Endothelial cell of umbilical vein (primary cell): ENCODE data around the gene STAB1. TPM values are rescaled to one million over a fixed set of nuclear protein-coding genes. Genes with fewer than 3 reads are reported as not detected.
A peak's percentile ranks its signal among the peaks of the same experiment; 100 is the strongest.

Experiments
- BruUV-seq: library from RNA; stranded (reverse); fragments of 400-500 nt; replicated peaks from 2 replicates; lab custom pipeline; 2021; lab: Mats Ljungman, UMichigan
- CTCF ChIA-PET: fragments of 300-600, 350-600 bp; sonication (Branson Sonifier 250); formaldehyde crosslinking; loops from one replicate; lab custom pipeline; 2021; ENCODE audit warnings: antibody characterized with exemption, inconsistent platforms; lab: Charles Lee
- POLR2A ChIA-PET: fragments of 300-600, 350-600 bp; sonication (Branson Sonifier 250); formaldehyde crosslinking; loops from one replicate; lab custom pipeline; 2021; ENCODE audit warnings: antibody characterized with exemption, inconsistent platforms; lab: Charles Lee
- DNase-seq: peaks from one replicate; pipeline ENCODE4 v3.0.0-alpha.2; 2011; ENCODE audit warnings: low read depth, low spot score
- FAIRE-seq: peaks from 2 replicates; lab custom pipeline; 2011; peaks lifted over from hg19 to GRCh38; lab: Jason Lieb, UNC
- H2AFZ ChIP-seq: 2 replicates; pipeline ENCODE4 v1.6.0; 2012; ENCODE audit warnings: low read depth, low read length, control low read depth, inconsistent platforms
- H3K27ac ChIP-seq: 2 replicates; pipeline ENCODE4 v1.5.1; 2011; ENCODE audit warnings: low read depth, mild to moderate bottlenecking, control low read depth, low read length, moderate library complexity; ENCODE audit not compliant: insufficient read depth
- H3K27me3 ChIP-seq, 2 experiments: 2 replicates each; pipeline versions ENCODE4 v1.6.0 to v1.6.1; 2011; ENCODE audit warnings: low read length in 2 of 2, mixed read lengths in 1 of 2; ENCODE audit not compliant: control insufficient read depth in 2 of 2, insufficient read depth in 2 of 2
- H3K36me3 ChIP-seq, 2 experiments: 2 replicates in 1 of 2; 3 replicates in 1 of 2; pipeline ENCODE4 v1.5.1; 2011; ENCODE audit warnings: low read length in 2 of 2, mild to moderate bottlenecking in 1 of 2, moderate library complexity in 1 of 2; ENCODE audit not compliant: control insufficient read depth in 2 of 2, insufficient read depth in 2 of 2; ENCODE audit errors: extremely low read depth in 1 of 2
- H3K4me1 ChIP-seq: 3 replicates; pipeline ENCODE4 v1.5.1; 2011; ENCODE audit warnings: mild to moderate bottlenecking, low read length; ENCODE audit not compliant: control insufficient read depth, insufficient read depth; ENCODE audit errors: extremely low read depth
- H3K4me2 ChIP-seq: 2 replicates; pipeline ENCODE4 v1.6.1; 2011; ENCODE audit warnings: low read length, control low read depth, mixed read lengths; ENCODE audit not compliant: insufficient read depth
- H3K4me3 ChIP-seq, 3 experiments: fragments of 200-600 bp in 1 of 3; sonication (generic), shearing (Covaris generic) in 1 of 3; replicated peaks in 1 of 3; 2 replicates each; pipeline ENCODE4 v1.5.1; 2011 to 2016; ENCODE audit warnings: control low read depth in 3 of 3, low read length in 3 of 3, mild to moderate bottlenecking in 2 of 3, inconsistent platforms in 1 of 3, low read depth in 1 of 3, moderate library complexity in 1 of 3; ENCODE audit not compliant: insufficient read depth in 1 of 3
- H3K79me2 ChIP-seq: 2 replicates; pipeline ENCODE4 v1.6.0; 2012; ENCODE audit warnings: low read length, inconsistent platforms; ENCODE audit not compliant: control insufficient read depth, insufficient read depth
- H3K9ac ChIP-seq: replicated peaks from 2 replicates; pipeline ENCODE3; 2011; ENCODE audit warnings: low read length, control low read depth; ENCODE audit not compliant: insufficient read depth; ENCODE audit errors: extremely low read depth
- H3K9me1 ChIP-seq: replicated peaks from 3 replicates; pipeline ENCODE4 v1.6.0; 2011; ENCODE audit warnings: mild to moderate bottlenecking, low read length; ENCODE audit not compliant: control insufficient read depth, insufficient read depth; ENCODE audit errors: extremely low read depth
- H3K9me3 ChIP-seq: replicated peaks from 2 replicates; pipeline ENCODE4 v1.5.1; 2012; ENCODE audit warnings: low read length, inconsistent platforms; ENCODE audit not compliant: control insufficient read depth, insufficient read depth
- H4K20me1 ChIP-seq: replicated peaks from 2 replicates; pipeline ENCODE3; 2011; ENCODE audit warnings: mild to moderate bottlenecking, low read length; ENCODE audit not compliant: control insufficient read depth, insufficient read depth; ENCODE audit errors: extremely low read depth
- FOS ChIP-seq: IDR thresholded peaks from 2 replicates; pipeline ENCODE4 v1.6.1; 2011; ENCODE audit warnings: mild to moderate bottlenecking, low read length, moderate library complexity, borderline replicate concordance; ENCODE audit not compliant: insufficient read depth
- JUN ChIP-seq: IDR thresholded peaks from 2 replicates; pipeline ENCODE4 v1.6.1; 2011; ENCODE audit warnings: borderline replicate concordance, low read depth; ENCODE audit not compliant: insufficient read length, insufficient read depth
- MYC ChIP-seq: IDR thresholded peaks from one replicate; pipeline ENCODE4 v1.6.1; 2011; ENCODE audit warnings: mild to moderate bottlenecking, low read depth, low read length
- dilution Hi-C: fragments of 300-500 bp; cut with MboI; formaldehyde crosslinking; loops from one replicate; pipeline ENCODE4 v1.15.0; 2019; ENCODE audit warnings: low sequenced_read_pairs; ENCODE audit not compliant: extremely low pct_ligation_motif_present
- intact Hi-C: fragments of 100-400 bp; cut with micrococcal nuclease; formaldehyde crosslinking; loops from one replicate; pipeline ENCODE4 v1.10.0; 2022
- polyA plus RNA-seq, 4 experiments: library from polyadenylated mRNA; depleted of rRNA in 3 of 4; stranded (reverse) in 3 of 4; unstranded in 1 of 4; fragments of >200 nt; gene quantifications; 2 replicates each; pipeline versions ENCODE4 v1.2.1 to v1.2.3, GENCODE V29; 2011 to 2012; ENCODE audit warnings: missing spikeins in 1 of 4
- total RNA-seq: library from RNA; stranded (reverse); gene quantifications from 2 replicates; pipeline ENCODE4 v1.2.3, GENCODE V29; 2021

The STAB1 gene
- total and polyA plus RNA-seq, 2 donors (not counting 3 experiments of a cell fraction or from before 2014, with no cell fraction given): 369 TPM

- ChIA-PET CTCF (interaction anchor here (0.6 to 5.2 kb wide), 6 partner anchors 11 to 40 kb away, joined by 3 to 29 read pairs (median 3); partner anchors contain the start of gene STAB1), POLR2A (no interaction called here)
- H4K20me1 ChIP-seq: no peaks in the 10 kb centered on the region
- intact Hi-C loops (no loop called here), dilution Hi-C loops (no loop called here)
- H3K79me2 ChIP-seq: peaks cover 22% of the 10 kb centered on the region
- no peak overlapping the region for H3K4me2 ChIP-seq
- no peak for DNase-seq
- peaks cover 10 to 27% of the 10 kb centered on the region in 2 experiments for H3K36me3 ChIP-seq
- H3K9me3 ChIP-seq: no peaks in the 10 kb centered on the region
- peak; percentile 75 for FAIRE-seq
- no peak overlapping the region for H3K4me3 ChIP-seq
- H2AFZ ChIP-seq: no peak overlapping the region
- no peak overlapping the region for H3K27ac ChIP-seq
- no peaks in the 10 kb centered on the region for H3K9me1 ChIP-seq
- H3K27me3 ChIP-seq: no peaks in the 10 kb centered on the region
- no peak overlapping the region for H3K9ac ChIP-seq
- H3K4me1 ChIP-seq: no peaks in the 10 kb centered on the region
- TF ChIP-seq MYC: no peak
- BruUV-seq: no TSS peak
Observed at GRCh38 chr3:52468336-52468735, 26.8 kb upstream of the STAB1 start.

- Histone ChIP-seq H3K9ac (no peak overlapping the region), H4K20me1 (no peaks in the 10 kb centered on the region), H3K27ac (no peak overlapping the region), H3K79me2 (peaks cover 19% of the 10 kb centered on the region), H3K9me1 (no peaks in the 10 kb centered on the region), H2AFZ (no peak overlapping the region), H3K36me3 (peaks cover 10 to 33% of the 10 kb centered on the region in 2 experiments), H3K27me3 (no peaks in the 10 kb centered on the region), H3K4me1 (no peaks in the 10 kb centered on the region), H3K4me3 (no peak overlapping the region), H3K9me3 (no peaks in the 10 kb centered on the region), H3K4me2 (no peak overlapping the region)
- dilution Hi-C loops: no loop called here
- ChIA-PET CTCF (interaction anchor here (0.6 to 5.2 kb wide), 3 partner anchors 22 to 41 kb away, joined by 3 to 29 read pairs (median 3); partner anchors contain the start of gene STAB1), POLR2A (no interaction called here)
- intact Hi-C loops: no loop called here
- TF ChIP-seq FOS (no peak), JUN (no peak)
- no TSS peak for BruUV-seq
- DNase-seq (peak; percentile 37), FAIRE-seq (peak; percentile 59)
Observed at GRCh38 chr3:52469001-52469400, 26.1 kb upstream of the STAB1 start.
